Thyroid gland (tissue), 4 donors: ENCODE results near the gene TIAM2. TPM values are rescaled to one million over a fixed set of nuclear protein-coding genes. Genes with fewer than 3 reads are reported as not detected.

Experiments used
- DNase-seq, 2 donors: peaks; one replicate each; pipeline ENCODE4 v3.0.0-alpha.2; 2019
- H3K27ac ChIP-seq, 3 donors: fragments of 200-600 bp; sonication (generic); 1 replicate in 2 of 3; 2 replicates in 1 of 3; pipeline ENCODE4 v1.5.1; 2016 to 2019; ENCODE audit warnings: mild to moderate bottlenecking in 1 of 3, moderate library complexity in 1 of 3
- H3K27me3 ChIP-seq: fragments of 200-600 bp; sonication (generic); one replicate; pipeline ENCODE4 v1.5.1; 2019
- H3K36me3 ChIP-seq, 2 donors: fragments of 200-600 bp; sonication (generic); one replicate each; pipeline ENCODE4 v1.5.1; 2016 to 2019
- H3K4me1 ChIP-seq, 2 donors: fragments of 200-600 bp; sonication (generic); one replicate each; pipeline ENCODE4 v1.5.1; 2017 to 2019
- H3K4me3 ChIP-seq, 3 donors: fragments of 200-600 bp; sonication (generic); replicated peaks in 1 of 3; 1 replicate in 2 of 3; 2 replicates in 1 of 3; pipeline ENCODE4 v1.5.1; 2016; ENCODE audit warnings: mild to moderate bottlenecking in 1 of 3
- H3K9me3 ChIP-seq: fragments of 200-600 bp; sonication (generic); one replicate; pipeline ENCODE4 v1.5.1; 2017
- CTCF ChIP-seq, 6 experiments: fragments of 200-600 bp in 3 of 6; fragments of 450-650 bp in 3 of 6; sonication (generic) in 3 of 6; IDR thresholded peaks; one replicate each; pipeline ENCODE4 v1.5.1; 2016 to 2019; ENCODE audit warnings: antibody characterized with exemption in 6 of 6, mild to moderate bottlenecking in 2 of 6, inconsistent platforms in 1 of 6, moderate library complexity in 1 of 6
- POLR2A ChIP-seq, 2 donors: fragments of 450-650 bp; IDR thresholded peaks; one replicate each; pipeline ENCODE4 v1.6.1; 2017; ENCODE audit warnings: antibody characterized with exemption in 2 of 2, mild to moderate bottlenecking in 2 of 2, moderate library complexity in 1 of 2
- WGBS, 2 donors: methylation state at CpG; one replicate each; pipeline ENCODE4 v1.1.5; 2017; 5-methylcytosine and 5-hydroxymethylcytosine counted together
- intact Hi-C: fragments of 100-400 bp; cut with DNase I; formaldehyde crosslinking; loops from one replicate; pipeline ENCODE4 v1.15.1; 2023
- total RNA-seq, 4 donors: library from RNA; depleted of rRNA; stranded (reverse); fragments of >200 nt; gene quantifications; one replicate each; pipeline ENCODE4 v1.2.3, GENCODE V29; 2016

Gene TIAM2
- total RNA-seq, 4 donors from 2014 or later = 11.1 to 26.1 (median 18.5) TPM

GRCh38 chr6:155259897-155260296 is 264.8 kb downstream of the TIAM2 start:
- TF ChIP-seq CTCF (IDR thresholded peaks at IDR 0.05) (no peak), POLR2A (IDR thresholded peaks at IDR 0.05) (no peak)
- Histone ChIP-seq H3K36me3 (peaks cover 9 to 15% of the 10 kb centered on the region in 2 donors), H3K9me3 (no peaks in the 10 kb centered on the region), H3K27ac (no peak overlapping the region), H3K4me1 (peaks cover 0 to 8% of the 10 kb centered on the region in 2 donors), H3K27me3 (no peaks in the 10 kb centered on the region), H3K4me3 (no peak overlapping the region)
- WGBS, 2 donors = 83 to 89% methylated on average over 5 of the region's 5 CpGs
- intact Hi-C loops = loop anchor here (10.0 kb wide), 1 partner anchor 335 kb away; no protein-coding TSS in a partner anchor
- no peak for DNase-seq

GRCh38 chr6:155260686-155261085 is 265.6 kb downstream of the TIAM2 start:
- TF ChIP-seq CTCF (IDR thresholded peaks at IDR 0.05) (no peak), POLR2A (IDR thresholded peaks at IDR 0.05) (no peak)
- DNase-seq = no peak
- peaks cover 9 to 15% of the 10 kb centered on the region in 2 donors for H3K36me3 ChIP-seq
- H3K9me3 ChIP-seq = no peaks in the 10 kb centered on the region
- H3K27me3 ChIP-seq = no peaks in the 10 kb centered on the region
- 84 to 87% methylated on average over 3 of the region's 3 CpGs for WGBS, 2 donors
- peaks cover 0 to 10% of the 10 kb centered on the region in 2 donors for H3K4me1 ChIP-seq
- H3K4me3 ChIP-seq = no peak overlapping the region
- intact Hi-C loops = no loop called here
- H3K27ac ChIP-seq = no peak overlapping the region

GRCh38 chr6:155261111-155261900 is 266.2 kb downstream of the TIAM2 start:
- no peak overlapping the region for H3K4me3 ChIP-seq
- peaks cover 0 to 10% of the 10 kb centered on the region in 2 donors for H3K4me1 ChIP-seq
- H3K36me3 ChIP-seq = peaks cover 9 to 15% of the 10 kb centered on the region in 2 donors
- H3K27me3 ChIP-seq = no peaks in the 10 kb centered on the region
- WGBS, 2 donors = 96% methylated on average over 11 of the region's 11 CpGs
- TF ChIP-seq CTCF (IDR thresholded peaks at IDR 0.05) (no peak), POLR2A (IDR thresholded peaks at IDR 0.05) (no peak)
- no peak overlapping the region for H3K27ac ChIP-seq
- no peak for DNase-seq
- no peaks in the 10 kb centered on the region for H3K9me3 ChIP-seq
- intact Hi-C loops = no loop called here

- Histone ChIP-seq H3K4me1 (peaks cover 6 to 18% of the 10 kb centered on the region in 2 donors), H3K4me3 (no peak overlapping the region), H3K9me3 (no peaks in the 10 kb centered on the region), H3K27me3 (no peaks in the 10 kb centered on the region), H3K27ac (no peak overlapping the region), H3K36me3 (peaks cover 4 to 15% of the 10 kb centered on the region in 2 donors)
- DNase-seq = no peak
- TF ChIP-seq POLR2A (IDR thresholded peaks at IDR 0.05) (no peak), CTCF (IDR thresholded peaks at IDR 0.05) (no peak)
- WGBS, 2 donors = 96 to 99% methylated on average over 4 of the region's 4 CpGs
- intact Hi-C loops = no loop called here
These were observed 267.5 kb downstream of the TIAM2 start for GRCh38 chr6:155262655-155263054.

- no peak for TF ChIP-seq POLR2A (IDR thresholded peaks at IDR 0.05)
- TF ChIP-seq CTCF (IDR thresholded peaks at IDR 0.05) = no peak
- intact Hi-C loops = no loop called here
- no peaks in the 10 kb centered on the region for H3K9me3 ChIP-seq
- no peak for DNase-seq
- no peak within 1 kb of the TSS for H3K4me3 ChIP-seq
- H3K27me3 ChIP-seq = no peaks in the 10 kb centered on the region
- WGBS, 2 donors = 92% methylated on average over 10 of the region's 10 CpGs
- H3K27ac ChIP-seq = peak within 1 kb of the TSS in 1 of 3 donors; percentile 1
- H3K36me3 ChIP-seq = peaks cover 4 to 15% of the 10 kb centered on the region in 2 donors
- H3K4me1 ChIP-seq = peaks cover 14 to 26% of the 10 kb centered on the region in 2 donors
These were observed 268.4 kb downstream of the TIAM2 start, which contains the start of gene CLDN20 for GRCh38 chr6:155263373-155264063. CLDN20 (plus strand) TSS chr6:155264013; CDS start chr6:155275720, 11,707 bp downstream.
